SK-N-SH treated with all-trans-retinoic acid at 6 μM for 48 hours (cell line): Measurements from ENCODE around the gene TBX10.

Experiments used
- ARNTL ChIP-seq: fragments of 450-650 bp; formaldehyde crosslinking; IDR thresholded peaks from 2 replicates; pipeline ENCODE4 v1.5.0; 2020; ENCODE audit warnings: low read depth, mild to moderate bottlenecking, moderate library complexity, borderline replicate concordance
- CREB5 ChIP-seq: fragments of 250-450 bp; sonication (Bioruptor Pico); IDR thresholded peaks from 2 replicates; pipeline ENCODE4 v1.5.1; 2020; ENCODE audit warnings: low read depth, mild to moderate bottlenecking, moderate library complexity
- GLIS3 ChIP-seq: fragments of 250-450 bp; sonication (Bioruptor Pico); IDR thresholded peaks from 2 replicates; pipeline ENCODE4 v1.5.0; 2020; ENCODE audit warnings: mild to moderate bottlenecking, moderate library complexity
- ISL1 ChIP-seq: fragments of 250-450 bp; sonication (Bioruptor Pico); IDR thresholded peaks from 2 replicates; pipeline ENCODE4 v2.1.2; 2022; ENCODE audit warnings: mild to moderate bottlenecking, moderate library complexity
- PATZ1 ChIP-seq: fragments of 250-450 bp; sonication (Bioruptor Pico); IDR thresholded peaks from 2 replicates; pipeline ENCODE4 v1.8.0; 2020; ENCODE audit warnings: mild to moderate bottlenecking, moderate library complexity, borderline replicate concordance
- RARB ChIP-seq: fragments of 250-450 bp; sonication (Bioruptor Pico); IDR thresholded peaks from 2 replicates; pipeline ENCODE4 v1.8.0; 2021; ENCODE audit warnings: mild to moderate bottlenecking, moderate library complexity
- SNAI2 ChIP-seq: fragments of 250-450 bp; sonication (Bioruptor Pico); IDR thresholded peaks from 2 replicates; pipeline ENCODE4 v1.5.0; 2020; ENCODE audit warnings: mild to moderate bottlenecking, moderate library complexity
- TOX ChIP-seq: fragments of 250-450 bp; sonication (Bioruptor Pico); IDR thresholded peaks from 2 replicates; pipeline ENCODE4 v1.8.0; 2021; ENCODE audit warnings: mild to moderate bottlenecking, moderate library complexity, borderline replicate concordance
- ZFP3 ChIP-seq: fragments of 250-450 bp; sonication (Bioruptor Pico); IDR thresholded peaks from 2 replicates; pipeline ENCODE4 v1.5.0; 2020; ENCODE audit warnings: mild to moderate bottlenecking, moderate library complexity
- ZFP30 ChIP-seq: fragments of 450-650 bp; formaldehyde crosslinking; IDR thresholded peaks from 2 replicates; pipeline ENCODE4 v1.5.0; 2022; ENCODE audit warnings: mild to moderate bottlenecking, moderate library complexity
- ZNF70 ChIP-seq: fragments of 450-650 bp; formaldehyde crosslinking; IDR thresholded peaks from 2 replicates; pipeline ENCODE4 v1.5.0; 2020; ENCODE audit warnings: mild to moderate bottlenecking, moderate library complexity

- TF ChIP-seq ZFP30 (CRISPR knock-in tag) (no peak), PATZ1 (CRISPR knock-in tag) (no peak), ISL1 (CRISPR knock-in tag) (no peak), GLIS3 (no peak), CREB5 (CRISPR knock-in tag) (no peak), ZNF70 (CRISPR knock-in tag) (no peak), SNAI2 (CRISPR knock-in tag) (no peak), ARNTL (CRISPR knock-in tag) (no peak), RARB (CRISPR knock-in tag) (no peak), TOX (CRISPR knock-in tag) (no peak), ZFP3 (CRISPR knock-in tag) (no peak)
These were observed at the start of gene TBX10 for GRCh38 chr11:67639438-67639859.
